K562 (cell line): ENCODE results near the gene JAK3. TPM values are rescaled to one million over a fixed set of nuclear protein-coding genes. Genes with fewer than 3 reads are reported as not detected.

Source experiments
- ATAC-seq: fragments of 200-7000 bp; cut with Tn5 transposase; 3 replicates; pipeline ENCODE4 v1.9.1; 2020; ENCODE audit warnings: moderate library complexity
- BruUV-seq: library from RNA; stranded (reverse); fragments of 400-500 nt; replicated peaks from 2 replicates; lab custom pipeline; 2021; lab: Mats Ljungman, UMichigan
- CTCF ChIA-PET: fragments of 300-600 bp; formaldehyde crosslinking; extraction: SDS; loops from one replicate; lab custom pipeline; 2021; ENCODE audit warnings: low intra/inter-chr PET ratio; lab: Yijun Ruan, JAX
- POLR2A ChIA-PET: fragments of 300-600, 350-650 bp; sonication (Branson Sonifier 250); formaldehyde crosslinking; extraction: SDS; loops from one replicate; lab custom pipeline; 2021; ENCODE audit warnings: antibody characterized with exemption, inconsistent platforms; lab: Yijun Ruan, JAX
- DNase-seq, 4 experiments: peaks; one replicate each; pipeline versions ENCODE4 v3.0.0 to v3.0.0-alpha.2; 2011 to 2018; ENCODE audit warnings: low spot score in 3 of 4, mixed read lengths in 3 of 4; ENCODE audit errors: extremely low read depth in 1 of 4
- FAIRE-seq: peaks from 2 replicates; lab custom pipeline; 2011; peaks lifted over from hg19 to GRCh38; lab: Jason Lieb, UNC
- H2AFZ ChIP-seq: 2 replicates; pipeline ENCODE4 v1.6.0; 2011; ENCODE audit warnings: low read depth, low read length, control low read depth, inconsistent platforms
- H3K27ac ChIP-seq: fragments of 200-600 bp; 3 replicates; pipeline ENCODE4 v1.8.0; 2011; ENCODE audit warnings: low read depth, mild to moderate bottlenecking, control low read depth, inconsistent platforms, low read length, moderate library complexity, mixed read lengths; ENCODE audit errors: extremely low read depth
- H3K27me3 ChIP-seq, 2 experiments: fragments of 300-600 bp in 1 of 2; 2 replicates in 1 of 2; 3 replicates in 1 of 2; pipeline versions ENCODE4 v1.6.0 to v1.8.0; 2011; ENCODE audit warnings: inconsistent platforms in 2 of 2, low read length in 2 of 2, mild to moderate bottlenecking in 1 of 2, mixed read lengths in 1 of 2, moderate library complexity in 1 of 2; ENCODE audit not compliant: control insufficient read depth in 2 of 2, insufficient read depth in 2 of 2
- H3K36me3 ChIP-seq: fragments of 300-600 bp; 3 replicates; pipeline ENCODE4 v1.8.0; 2011; ENCODE audit warnings: mild to moderate bottlenecking, low read length, inconsistent platforms; ENCODE audit not compliant: control insufficient read depth, insufficient read depth
- H3K4me1 ChIP-seq, 2 experiments: fragments of 200-600 bp in 1 of 2; replicated peaks in 1 of 2; 2 replicates in 1 of 2; 3 replicates in 1 of 2; pipeline versions ENCODE4 v1.5.1 to v1.8.0; 2011; ENCODE audit warnings: inconsistent platforms in 2 of 2, low read length in 2 of 2, mild to moderate bottlenecking in 1 of 2, mixed read lengths in 1 of 2, moderate library complexity in 1 of 2; ENCODE audit not compliant: control insufficient read depth in 2 of 2, insufficient read depth in 2 of 2
- H3K4me2 ChIP-seq: 2 replicates; pipeline ENCODE4 v1.6.1; 2011; ENCODE audit warnings: low read length, control low read depth, inconsistent platforms, mixed read lengths; ENCODE audit not compliant: insufficient read depth
- H3K4me3 ChIP-seq: fragments of 200-600 bp; sonication (generic), shearing (Covaris generic); 2 replicates; pipeline ENCODE4 v1.5.1; 2016; ENCODE audit warnings: control low read depth, inconsistent platforms
- H3K79me2 ChIP-seq: fragments of 200-600 bp; 3 replicates; pipeline ENCODE4 v1.8.0; 2011; ENCODE audit warnings: low read length, inconsistent platforms; ENCODE audit not compliant: control insufficient read depth, insufficient read depth
- H3K9ac ChIP-seq, 2 experiments: 2 replicates each; pipeline versions ENCODE4 v1.6.0 to v1.6.1; 2011; ENCODE audit warnings: low read depth in 2 of 2, low read length in 2 of 2, control low read depth in 1 of 2, inconsistent platforms in 1 of 2, mild to moderate bottlenecking in 1 of 2, mixed read lengths in 1 of 2; ENCODE audit not compliant: insufficient read depth in 1 of 2
- H3K9me1 ChIP-seq: one replicate; pipeline ENCODE4 v1.6.0; 2011; ENCODE audit warnings: inconsistent platforms, mild to moderate bottlenecking, low read length, moderate library complexity; ENCODE audit not compliant: control insufficient read depth, insufficient read depth
- H3K9me3 ChIP-seq: replicated peaks from 2 replicates; pipeline ENCODE4 v1.5.1; 2011; ENCODE audit warnings: low read depth, low read length, inconsistent platforms; ENCODE audit not compliant: control insufficient read depth, insufficient read depth
- H4K20me1 ChIP-seq: replicated peaks from 2 replicates; pipeline ENCODE4 v1.6.1; 2011; ENCODE audit warnings: low read length, inconsistent platforms, mixed read lengths; ENCODE audit not compliant: control insufficient read depth, insufficient read depth
- RBM14 ChIP-seq: fragments of 200-400 bp; formaldehyde crosslinking; IDR thresholded peaks from 2 replicates; pipeline ENCODE4 v1.6.1; 2018; ENCODE audit warnings: low read depth, mild to moderate bottlenecking, low read length, moderate library complexity, borderline replicate concordance; ENCODE audit not compliant: insufficient read depth
- TGIF2 ChIP-seq: sonication (generic); formaldehyde crosslinking; IDR thresholded peaks from 2 replicates; pipeline ENCODE4 v1.8.1; 2022; ENCODE audit warnings: mild to moderate bottlenecking, missing genetic modification reagents, moderate library complexity
- ZNF282 ChIP-seq: sonication (generic); formaldehyde crosslinking; IDR thresholded peaks from 2 replicates; pipeline ENCODE4 v1.8.1; 2023; ENCODE audit warnings: missing genetic modification reagents
- WGBS: fragments of 100-300 bp; shearing (Covaris generic); methylation state at CpG from one replicate; pipeline ENCODE4 v1.1.6; 2016; ENCODE audit warnings: low coverage, mixed read lengths; ENCODE audit not compliant: insufficient coverage; ENCODE audit errors: missing lambda C conversion rate; 5-methylcytosine and 5-hydroxymethylcytosine counted together
- in situ Hi-C: fragments of 300-500 bp; cut with MboI; formaldehyde crosslinking; loops from 4 replicates; pipeline ENCODE4 v1.15.0; 2018; ENCODE audit warnings: inconsistent platforms, mixed read lengths
- intact Hi-C: fragments of 100-400 bp; cut with micrococcal nuclease; formaldehyde crosslinking; loops from 2 replicates; pipeline ENCODE4 v1.14.2; 2022
- polyA plus RNA-seq, 8 experiments: library from polyadenylated mRNA; depleted of rRNA in 4 of 8; stranded (reverse) in 5 of 8; unstranded in 3 of 8; fragments of >200 nt; fragmentation: Nextera tagmentation in 2 of 8; fragmentation: Illumina TruSeq in 1 of 8; extraction: Ambion mirVana in 2 of 8; extraction: Trizol in 1 of 8; gene quantifications; 2 replicates each; pipeline versions ENCODE4 v1.2.1 to v1.2.3, GENCODE V29; 2011 to 2014; ENCODE audit warnings: inconsistent platforms in 1 of 8, missing spikeins in 1 of 8
- total RNA-seq, 7 experiments: library from RNA; depleted of rRNA in 6 of 7; stranded (reverse); fragments of >200 nt in 6 of 7; fragmentation: Illumina TruSeq in 2 of 7; extraction: Trizol in 2 of 7; gene quantifications; 2 replicates each; pipeline versions ENCODE4 v1.2.1 to v1.2.3, GENCODE V29; 2011 to 2021; ENCODE audit warnings: low replicate concordance in 1 of 7
- TF ChIP-seq, protein P1 (sequence below): IDR thresholded peaks from 3 replicates; pipeline ENCODE4 v1.6.1; 2011; ENCODE audit warnings: borderline replicate concordance, mild to moderate bottlenecking, moderate library complexity; ENCODE audit not compliant: insufficient read length; ENCODE audit errors: extremely low read depth

Gene JAK3
- total and polyA plus RNA-seq, 9 of the 15 experiments (the other 6 are each of a cell fraction or from before 2014, with no cell fraction given): 0.01 to 0.18 (median 0.07) TPM; not detected in 1

DNA sequence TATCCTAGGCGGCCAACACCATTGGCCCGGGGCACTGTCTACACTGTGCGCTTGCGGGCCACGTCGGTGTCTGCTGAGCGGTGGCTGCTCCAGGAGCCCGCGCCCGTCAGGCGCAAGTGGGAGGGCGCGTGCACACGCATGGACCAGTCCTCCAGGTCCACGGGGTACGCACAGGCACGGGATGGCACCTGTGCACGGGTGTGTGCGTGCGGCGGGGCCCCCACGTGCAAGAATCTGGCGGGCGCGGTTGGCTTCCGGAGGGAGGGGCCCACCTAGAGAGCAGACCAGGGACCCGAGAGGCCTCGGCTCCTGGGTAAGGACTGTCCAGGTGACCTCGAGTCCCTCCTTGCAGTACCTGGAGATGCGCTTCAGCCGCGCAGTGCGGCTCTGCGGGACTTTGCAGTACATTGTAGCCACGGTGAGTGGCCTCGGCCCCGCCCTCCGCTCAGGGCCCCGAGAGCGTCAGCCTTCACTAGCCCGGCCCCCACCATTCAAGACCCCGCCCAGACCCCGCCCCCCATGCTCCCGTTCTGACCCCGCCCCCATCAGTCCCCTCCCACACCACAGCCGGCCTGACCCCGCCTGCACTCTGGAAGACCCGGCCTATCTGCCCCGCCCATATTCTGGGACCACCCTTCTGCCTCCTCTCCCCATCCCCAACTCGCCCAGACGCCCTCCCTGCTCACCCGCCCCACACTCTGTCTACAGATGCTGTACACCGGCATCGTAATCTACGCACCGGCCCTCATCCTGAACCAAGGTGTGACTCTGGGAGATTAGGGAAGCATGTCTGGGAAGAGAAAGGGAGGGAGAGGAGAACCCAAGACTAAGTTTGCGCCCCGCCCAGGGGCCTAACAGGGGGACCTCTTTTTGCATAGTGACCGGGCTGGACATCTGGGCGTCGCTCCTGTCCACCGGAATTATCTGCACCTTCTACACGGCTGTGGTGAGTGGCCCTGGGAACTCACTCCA is 26.3 kb upstream of the JAK3 start (continued):
- TF ChIP-seq, protein P1, sequence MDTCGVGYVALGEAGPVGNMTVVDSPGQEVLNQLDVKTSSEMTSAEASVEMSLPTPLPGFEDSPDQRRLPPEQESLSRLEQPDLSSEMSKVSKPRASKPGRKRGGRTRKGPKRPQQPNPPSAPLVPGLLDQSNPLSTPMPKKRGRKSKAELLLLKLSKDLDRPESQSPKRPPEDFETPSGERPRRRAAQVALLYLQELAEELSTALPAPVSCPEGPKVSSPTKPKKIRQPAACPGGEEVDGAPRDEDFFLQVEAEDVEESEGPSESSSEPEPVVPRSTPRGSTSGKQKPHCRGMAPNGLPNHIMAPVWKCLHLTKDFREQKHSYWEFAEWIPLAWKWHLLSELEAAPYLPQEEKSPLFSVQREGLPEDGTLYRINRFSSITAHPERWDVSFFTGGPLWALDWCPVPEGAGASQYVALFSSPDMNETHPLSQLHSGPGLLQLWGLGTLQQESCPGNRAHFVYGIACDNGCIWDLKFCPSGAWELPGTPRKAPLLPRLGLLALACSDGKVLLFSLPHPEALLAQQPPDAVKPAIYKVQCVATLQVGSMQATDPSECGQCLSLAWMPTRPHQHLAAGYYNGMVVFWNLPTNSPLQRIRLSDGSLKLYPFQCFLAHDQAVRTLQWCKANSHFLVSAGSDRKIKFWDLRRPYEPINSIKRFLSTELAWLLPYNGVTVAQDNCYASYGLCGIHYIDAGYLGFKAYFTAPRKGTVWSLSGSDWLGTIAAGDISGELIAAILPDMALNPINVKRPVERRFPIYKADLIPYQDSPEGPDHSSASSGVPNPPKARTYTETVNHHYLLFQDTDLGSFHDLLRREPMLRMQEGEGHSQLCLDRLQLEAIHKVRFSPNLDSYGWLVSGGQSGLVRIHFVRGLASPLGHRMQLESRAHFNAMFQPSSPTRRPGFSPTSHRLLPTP: no peak
- no peak for TF ChIP-seq TGIF2 (CRISPR knock-in tag)

DNA sequence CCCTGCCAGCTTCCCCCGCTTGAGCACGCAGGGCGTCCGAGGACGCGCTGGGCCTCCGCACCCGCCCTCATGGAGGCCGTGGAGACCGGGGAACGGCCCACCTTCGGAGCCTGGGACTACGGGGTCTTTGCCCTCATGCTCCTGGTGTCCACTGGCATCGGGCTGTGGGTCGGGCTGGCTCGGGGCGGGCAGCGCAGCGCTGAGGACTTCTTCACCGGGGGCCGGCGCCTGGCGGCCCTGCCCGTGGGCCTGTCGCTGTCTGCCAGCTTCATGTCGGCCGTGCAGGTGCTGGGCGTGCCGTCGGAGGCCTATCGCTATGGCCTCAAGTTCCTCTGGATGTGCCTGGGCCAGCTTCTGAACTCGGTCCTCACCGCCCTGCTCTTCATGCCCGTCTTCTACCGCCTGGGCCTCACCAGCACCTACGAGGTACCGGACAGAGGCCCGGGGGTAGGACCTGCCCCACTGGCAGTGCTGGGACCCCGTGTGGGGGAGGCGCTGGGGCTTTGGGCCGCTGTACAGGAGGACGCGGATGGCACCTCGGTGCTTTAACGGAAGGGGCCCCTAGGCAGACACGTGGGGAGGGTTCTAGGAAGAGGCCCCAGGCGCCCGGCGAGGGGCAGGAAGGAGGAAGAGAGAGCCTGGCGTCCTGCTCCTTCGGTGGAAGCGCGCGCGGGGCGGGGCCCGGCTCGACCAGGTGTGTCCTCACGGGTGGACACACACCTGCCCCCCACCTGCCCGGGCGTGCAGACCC is 24.6 kb upstream of the JAK3 start:
- POLR2A ChIA-PET: interaction anchor here (0.6 to 3.1 kb wide), 3 partner anchors 12 to 514 kb away, joined by 4 to 24 read pairs (median 20); partner anchors contain the start of genes CCDC124 and RPL18A
- DNase-seq (no peak), FAIRE-seq (no peak)
- CTCF ChIA-PET: no interaction called here
- H3K4me2 ChIP-seq: no peak overlapping the region
- intact Hi-C loops (loop anchor here (2.0 kb wide), 1 partner anchor 124 kb away; no protein-coding TSS in a partner anchor), in situ Hi-C loops (no loop called here)
- no peak overlapping the region for H2AFZ ChIP-seq
- 64% methylated on average over 29 of the region's 61 CpGs for WGBS
- peaks cover 0 to 39% of the 10 kb centered on the region in 2 experiments; a peak in 3 of 5 replicates for H3K4me1 ChIP-seq
- 0 out of 2 replicates have a peak, but pooled peaks cover 6% of the 10 kb centered on the region for H4K20me1 ChIP-seq
- no peaks in the 10 kb centered on the region for H3K9me1 ChIP-seq
- no peaks in the 10 kb centered on the region for H3K79me2 ChIP-seq
- H3K4me3 ChIP-seq: no peak overlapping the region
- H3K36me3 ChIP-seq: no peaks in the 10 kb centered on the region
- H3K9ac ChIP-seq: 0 out of 4 replicates have a peak overlapping the region, but pooled peaks of 1 of the 2 experiments have one; percentile 8
- H3K27me3 ChIP-seq: peaks cover 4 to 10% of the 10 kb centered on the region in 2 experiments; a peak in 3 of 5 replicates
- no peak for TF ChIP-seq ZNF282 (CRISPR knock-in tag)
- TF ChIP-seq RBM14: 0 out of 2 replicates have a peak, but pooled peaks have one; percentile 1
- TF ChIP-seq, all 486 proteins: peak for 1
- no TSS peak for BruUV-seq
- Histone ChIP-seq H3K27ac (no peak overlapping the region), H3K9me3 (no peaks in the 10 kb centered on the region)
- no peak for ATAC-seq
